SJCRH30 (cell line): ENCODE results near the gene CNTN5. TPM values are rescaled to one million over a fixed set of nuclear protein-coding genes. Genes with fewer than 3 reads are reported as not detected.

Source experiments
- DNase-seq, 2 experiments: peaks; one replicate each; pipeline ENCODE4 v3.0.0-alpha.2; 2015 to 2020
- H3K27ac ChIP-seq: fragments of 250-450 bp; sonication (Bioruptor Pico); 2 replicates; pipeline ENCODE4 v1.5.1; 2020; ENCODE audit warnings: mild to moderate bottlenecking, moderate library complexity
- H3K27me3 ChIP-seq: fragments of 250-450 bp; sonication (Bioruptor Pico); 2 replicates; pipeline ENCODE4 v1.5.1; 2020; ENCODE audit warnings: mild to moderate bottlenecking, moderate library complexity
- H3K36me3 ChIP-seq: fragments of 250-450 bp; sonication (Bioruptor Pico); 2 replicates; pipeline ENCODE4 v1.5.1; 2020; ENCODE audit warnings: mild to moderate bottlenecking, moderate library complexity
- H3K4me1 ChIP-seq: fragments of 250-450 bp; sonication (Bioruptor Pico); 2 replicates; pipeline ENCODE4 v1.5.1; 2020; ENCODE audit warnings: mild to moderate bottlenecking, moderate library complexity
- H3K4me3 ChIP-seq: fragments of 250-450 bp; sonication (Bioruptor Pico); 2 replicates; pipeline ENCODE4 v1.5.1; 2020; ENCODE audit warnings: mild to moderate bottlenecking, moderate library complexity
- H3K9me3 ChIP-seq: fragments of 250-450 bp; sonication (Bioruptor Pico); replicated peaks from 2 replicates; pipeline ENCODE4 v1.5.1; 2020; ENCODE audit warnings: mild to moderate bottlenecking, moderate library complexity
- total RNA-seq: library from RNA; depleted of rRNA; stranded (reverse); fragments of >200 nt; shearing (Covaris generic); gene quantifications from 2 replicates; pipeline ENCODE4 v1.2.3, GENCODE V29; 2014

CNTN5 gene
- total RNA-seq, 1 experiment from 2014 or later: 0.34 TPM

DNA sequence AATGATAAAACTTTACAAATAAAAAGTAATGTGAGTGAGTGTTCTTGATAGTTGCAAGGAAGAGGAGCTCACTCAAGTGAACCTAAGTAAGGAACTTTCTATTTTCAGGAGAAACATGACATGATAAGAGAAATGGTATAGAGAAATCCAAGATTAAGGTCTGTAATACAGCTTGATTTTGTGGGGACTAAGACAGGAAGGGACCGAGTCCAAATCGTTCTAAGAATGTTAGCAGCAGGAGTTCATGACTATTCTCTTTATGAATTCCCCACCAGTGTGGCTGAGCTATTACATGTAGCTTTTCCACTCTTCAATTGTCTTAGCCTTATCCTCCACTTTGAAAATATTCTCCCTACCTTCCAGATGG is 967.7 kb downstream of the CNTN5 start:
- no peak for DNase-seq
- Histone ChIP-seq H3K27ac (no peak overlapping the region), H3K4me1 (no peaks in the 10 kb centered on the region), H3K27me3 (no peaks in the 10 kb centered on the region), H3K36me3 (no peaks in the 10 kb centered on the region), H3K9me3 (no peaks in the 10 kb centered on the region), H3K4me3 (no peak overlapping the region)

DNA sequence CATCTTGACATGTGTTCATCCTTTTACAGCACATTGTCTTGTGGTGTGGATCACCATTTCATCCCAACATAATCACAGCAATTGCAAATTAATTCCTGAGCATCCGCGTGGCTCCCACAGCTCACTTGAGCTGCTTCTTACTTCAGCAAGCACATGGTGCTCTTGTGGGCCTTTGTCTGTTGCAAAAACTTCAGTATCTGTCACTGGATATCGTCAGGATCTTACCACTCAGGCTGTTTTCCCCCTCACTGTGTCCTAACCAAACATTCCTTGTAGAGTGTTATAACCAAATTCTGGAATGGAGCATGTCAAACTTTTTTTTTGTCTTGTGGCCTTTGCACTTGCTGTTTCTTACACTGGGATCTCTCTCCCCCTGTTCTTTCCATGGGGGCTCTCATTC is 983.2 kb downstream of the CNTN5 start:
- no peak for DNase-seq
- Histone ChIP-seq H3K4me3 (no peak overlapping the region), H3K9me3 (no peaks in the 10 kb centered on the region), H3K4me1 (no peaks in the 10 kb centered on the region), H3K27ac (no peak overlapping the region), H3K27me3 (no peaks in the 10 kb centered on the region), H3K36me3 (no peaks in the 10 kb centered on the region)

DNA sequence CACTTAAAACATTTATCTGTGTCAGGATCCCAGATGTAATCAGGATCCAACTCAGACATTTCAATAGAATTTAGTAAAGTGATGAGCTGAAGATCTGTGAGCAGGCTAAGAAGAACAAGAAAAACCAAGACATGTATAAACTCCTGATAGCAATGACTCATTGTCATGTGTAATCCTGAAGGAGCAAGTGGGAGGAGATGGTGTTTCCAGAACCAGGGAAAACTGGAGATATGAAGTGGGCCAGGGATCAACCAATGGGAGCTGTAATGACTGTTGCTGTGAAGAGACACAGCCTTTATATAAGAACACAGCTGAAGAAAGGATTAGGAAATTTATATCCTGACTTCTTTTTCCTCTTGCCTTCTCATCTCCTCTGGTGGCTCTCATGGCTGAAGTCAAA is 983.8 kb downstream of the CNTN5 start:
- Histone ChIP-seq H3K27me3 (no peaks in the 10 kb centered on the region), H3K9me3 (no peaks in the 10 kb centered on the region), H3K4me3 (no peak overlapping the region), H3K36me3 (no peaks in the 10 kb centered on the region), H3K27ac (no peak overlapping the region), H3K4me1 (no peaks in the 10 kb centered on the region)
- DNase-seq: no peak

DNA sequence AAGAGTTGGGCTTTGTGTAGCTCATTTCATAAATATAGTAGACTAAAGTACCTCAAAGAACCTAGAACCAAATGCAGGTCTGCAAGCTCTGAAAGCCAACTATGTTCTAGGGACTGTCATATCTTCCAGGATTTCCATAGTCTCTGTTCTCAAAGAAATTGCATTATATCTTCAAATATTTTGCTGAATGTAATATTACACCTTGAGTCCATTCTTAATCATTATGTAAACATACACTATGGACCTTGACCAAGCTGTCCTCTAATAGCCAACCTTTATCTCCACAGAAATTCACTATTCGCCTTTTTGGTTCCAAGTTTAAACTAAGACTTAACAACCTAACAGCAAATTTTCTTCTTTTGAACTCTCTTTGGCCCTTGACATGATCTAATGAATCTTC is 987.7 kb downstream of the CNTN5 start:
- Histone ChIP-seq H3K4me1 (no peaks in the 10 kb centered on the region), H3K27me3 (no peaks in the 10 kb centered on the region), H3K36me3 (no peaks in the 10 kb centered on the region), H3K9me3 (no peaks in the 10 kb centered on the region), H3K4me3 (no peak overlapping the region), H3K27ac (no peak overlapping the region)
- DNase-seq: no peak

DNA sequence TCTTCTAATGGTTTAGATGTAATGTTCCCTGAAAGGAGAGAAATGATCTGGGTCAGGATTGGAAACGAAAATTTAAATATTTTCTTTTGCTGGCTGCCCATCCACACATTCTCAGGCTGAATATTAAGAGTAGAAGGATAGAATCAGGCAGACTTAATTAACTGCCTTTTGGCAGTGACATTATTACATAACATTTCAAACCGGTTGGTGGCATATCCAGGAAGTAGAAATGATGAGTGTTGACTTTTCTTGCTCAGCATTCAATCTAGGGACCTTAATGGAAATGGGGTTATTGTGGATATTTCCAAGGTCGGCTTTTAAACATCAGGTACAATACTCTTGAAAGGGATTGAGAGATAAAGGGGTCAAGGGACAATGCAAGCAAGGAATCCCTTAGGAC is 989.0 kb downstream of the CNTN5 start:
- H3K36me3 ChIP-seq: no peaks in the 10 kb centered on the region
- H3K27me3 ChIP-seq: no peaks in the 10 kb centered on the region
- no peak overlapping the region for H3K4me3 ChIP-seq
- no peaks in the 10 kb centered on the region for H3K9me3 ChIP-seq
- DNase-seq: no peak
- H3K27ac ChIP-seq: no peak overlapping the region
- H3K4me1 ChIP-seq: no peaks in the 10 kb centered on the region

DNA sequence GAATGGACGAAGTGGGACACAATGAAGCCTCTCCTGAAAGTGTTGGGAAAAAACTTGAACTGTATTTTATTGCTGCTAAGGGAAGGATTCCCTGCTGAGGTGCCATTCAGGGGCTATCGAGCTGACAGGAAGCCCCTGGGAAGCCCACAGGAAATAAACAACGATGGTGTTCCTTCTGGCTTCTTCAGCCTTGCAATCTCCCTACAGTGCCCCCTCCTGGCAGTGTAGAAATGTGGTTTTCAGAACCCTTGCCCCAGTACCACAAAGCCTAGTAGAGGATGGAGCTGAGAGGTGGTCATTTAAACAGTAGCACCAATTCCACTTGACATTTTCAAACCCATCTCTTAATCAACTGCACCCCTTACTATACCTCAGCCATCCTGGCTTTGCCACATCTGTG is 989.6 kb downstream of the CNTN5 start:
- DNase-seq: peak in 1 of 2 experiments; percentile 13
- H3K36me3 ChIP-seq: no peaks in the 10 kb centered on the region
- no peak overlapping the region for H3K27ac ChIP-seq
- no peaks in the 10 kb centered on the region for H3K9me3 ChIP-seq
- no peaks in the 10 kb centered on the region for H3K27me3 ChIP-seq
- H3K4me3 ChIP-seq: no peak overlapping the region
- no peaks in the 10 kb centered on the region for H3K4me1 ChIP-seq

DNA sequence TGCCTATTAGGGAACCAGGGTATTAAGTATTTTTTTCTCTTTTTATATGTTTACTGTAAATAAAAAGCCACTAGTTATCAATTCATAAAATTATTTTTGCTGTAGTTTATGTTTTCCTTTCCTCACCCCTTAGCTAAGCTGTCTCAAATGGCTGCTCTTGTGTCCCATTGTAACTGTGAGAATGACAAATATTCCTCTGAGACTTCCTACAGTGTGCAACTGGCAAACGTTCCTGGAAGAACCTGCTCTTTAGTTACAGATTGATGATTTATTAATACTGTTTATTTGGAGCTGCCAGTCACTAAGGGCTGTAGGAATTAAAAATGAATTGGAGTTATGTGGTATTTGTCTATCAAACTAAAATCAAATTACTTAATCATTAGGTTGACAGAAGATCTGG is 990.9 kb downstream of the CNTN5 start:
- Histone ChIP-seq H3K9me3 (no peaks in the 10 kb centered on the region), H3K4me3 (no peak overlapping the region), H3K27me3 (no peaks in the 10 kb centered on the region), H3K36me3 (no peaks in the 10 kb centered on the region), H3K27ac (no peak overlapping the region), H3K4me1 (no peaks in the 10 kb centered on the region)
- DNase-seq: no peak

DNA sequence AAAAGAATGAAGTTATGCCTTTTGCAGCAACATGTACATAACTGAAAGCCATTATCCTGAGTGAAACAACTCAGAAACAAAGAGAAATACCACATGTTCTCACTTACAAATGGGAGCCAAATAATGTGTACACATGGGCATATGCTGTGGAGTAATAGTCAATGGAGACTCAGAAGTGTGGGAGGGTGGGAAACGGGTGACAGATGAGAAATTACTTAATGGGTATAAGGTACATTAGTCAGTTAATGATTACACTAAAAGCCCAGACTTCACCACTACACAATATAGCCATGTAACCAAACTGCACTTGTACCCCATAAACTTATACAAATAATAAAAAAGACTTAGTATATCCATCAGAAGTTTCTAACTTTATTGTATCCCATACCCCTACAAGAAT is 992.3 kb downstream of the CNTN5 start:
- H3K4me3 ChIP-seq: no peak overlapping the region
- H3K27ac ChIP-seq: no peak overlapping the region
- H3K4me1 ChIP-seq: no peaks in the 10 kb centered on the region
- H3K27me3 ChIP-seq: no peaks in the 10 kb centered on the region
- DNase-seq: no peak
- H3K36me3 ChIP-seq: no peaks in the 10 kb centered on the region
- H3K9me3 ChIP-seq: no peaks in the 10 kb centered on the region

DNA sequence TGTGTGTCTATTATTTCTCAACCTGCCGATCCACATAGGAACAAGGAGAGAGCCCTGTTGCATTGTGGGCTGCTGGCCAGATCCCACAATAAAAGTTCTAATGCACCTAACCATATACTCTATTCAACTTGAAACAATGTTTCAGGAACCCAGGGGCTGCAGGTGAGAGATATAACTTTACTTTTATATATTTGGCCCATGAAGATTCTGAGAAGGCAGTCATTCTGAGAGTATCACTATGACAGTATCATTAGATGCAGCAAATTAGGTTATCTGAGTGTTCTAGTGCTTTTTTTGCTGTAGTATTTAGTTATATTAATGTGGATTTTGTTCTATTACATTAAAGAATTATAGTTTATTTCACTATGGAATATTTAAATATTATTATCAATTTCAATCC is 1011.2 kb downstream of the CNTN5 start:
- no peak overlapping the region for H3K27ac ChIP-seq
- no peaks in the 10 kb centered on the region for H3K9me3 ChIP-seq
- no peaks in the 10 kb centered on the region for H3K4me1 ChIP-seq
- no peak overlapping the region for H3K4me3 ChIP-seq
- no peaks in the 10 kb centered on the region for H3K27me3 ChIP-seq
- no peak for DNase-seq
- H3K36me3 ChIP-seq: no peaks in the 10 kb centered on the region

DNA sequence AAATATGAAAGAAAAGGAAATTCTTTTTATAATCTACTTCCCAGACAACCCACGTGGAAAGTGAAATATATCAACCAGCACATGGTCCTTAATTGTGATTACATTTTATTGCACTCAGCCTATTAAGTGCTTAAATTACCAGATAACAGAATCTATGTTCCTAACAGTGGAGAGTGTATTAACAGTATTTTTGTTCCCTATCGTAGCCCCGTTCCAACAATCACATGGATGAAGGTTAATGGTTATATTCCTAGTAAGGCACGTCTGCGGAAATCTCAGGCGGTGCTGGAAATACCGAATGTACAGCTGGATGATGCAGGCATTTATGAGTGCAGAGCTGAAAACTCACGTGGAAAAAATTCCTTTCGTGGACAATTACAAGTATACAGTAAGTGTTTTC is 1040.3 kb downstream of the CNTN5 start:
- Histone ChIP-seq H3K27ac (no peak overlapping the region), H3K4me1 (no peaks in the 10 kb centered on the region), H3K27me3 (no peaks in the 10 kb centered on the region), H3K4me3 (no peak overlapping the region), H3K36me3 (no peaks in the 10 kb centered on the region), H3K9me3 (no peaks in the 10 kb centered on the region)
- no peak for DNase-seq

DNA sequence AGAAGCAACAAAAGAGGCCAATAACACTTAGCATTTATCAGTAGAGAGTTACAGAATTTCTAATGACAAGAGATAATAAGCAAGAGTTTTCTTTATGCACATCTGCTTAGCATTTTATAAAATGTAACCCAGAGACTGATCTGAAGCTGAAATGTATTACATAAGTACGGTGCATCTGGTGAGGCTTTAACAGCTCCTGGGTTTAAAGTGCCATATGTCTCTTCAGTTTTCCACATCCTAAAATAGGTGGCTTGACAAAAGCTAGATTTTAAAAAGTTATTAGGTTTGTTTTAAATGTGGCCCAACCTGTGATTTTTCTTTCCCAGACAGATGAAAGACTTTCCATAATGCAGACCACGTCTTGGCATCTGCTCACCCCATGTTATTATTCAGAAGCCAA is 1045.7 kb downstream of the CNTN5 start:
- Histone ChIP-seq H3K4me1 (no peaks in the 10 kb centered on the region), H3K4me3 (no peak overlapping the region), H3K27me3 (no peaks in the 10 kb centered on the region), H3K27ac (no peak overlapping the region), H3K36me3 (no peaks in the 10 kb centered on the region), H3K9me3 (no peaks in the 10 kb centered on the region)
- DNase-seq: no peak

DNA sequence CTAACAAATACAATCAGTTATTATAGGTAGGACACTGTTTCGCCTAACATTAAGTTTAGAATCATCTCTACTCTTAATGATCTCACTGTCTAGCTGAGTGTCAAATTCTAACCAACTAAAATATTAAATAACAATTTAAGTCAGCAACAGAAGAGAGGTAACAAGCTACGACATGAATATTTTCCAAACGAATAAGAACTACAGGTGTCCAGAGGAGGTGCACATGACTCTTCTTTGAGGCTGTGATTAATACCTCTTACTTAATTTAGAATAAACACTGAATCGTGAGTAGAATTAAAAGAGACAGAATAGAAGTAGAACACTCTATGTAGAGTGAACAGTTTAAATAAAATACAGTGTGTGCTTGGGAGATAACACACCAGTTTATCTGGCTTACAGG is 1047.4 kb downstream of the CNTN5 start:
- Histone ChIP-seq H3K9me3 (no peaks in the 10 kb centered on the region), H3K36me3 (no peaks in the 10 kb centered on the region), H3K27me3 (no peaks in the 10 kb centered on the region), H3K4me1 (no peaks in the 10 kb centered on the region), H3K4me3 (no peak overlapping the region), H3K27ac (no peak overlapping the region)
- DNase-seq: no peak

DNA sequence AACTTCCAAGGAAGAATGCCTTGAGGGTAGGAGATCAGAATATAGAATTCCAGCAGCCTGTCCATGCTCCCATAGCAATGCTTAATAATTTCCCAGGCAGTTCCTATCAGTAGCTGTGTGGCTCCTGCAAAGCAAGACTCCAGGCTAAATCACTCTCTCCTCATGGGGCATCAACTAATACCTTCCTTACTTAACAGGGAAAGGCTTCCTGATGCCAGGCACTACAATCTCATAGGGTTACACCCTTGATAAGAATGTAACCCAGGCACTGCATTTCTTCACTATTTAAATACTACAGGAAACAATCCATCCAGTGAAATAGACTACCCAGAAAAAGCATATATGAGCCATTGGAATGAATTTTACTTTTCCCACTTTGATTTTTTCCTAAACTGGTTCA is 1051.4 kb downstream of the CNTN5 start:
- no peak for DNase-seq
- Histone ChIP-seq H3K4me3 (no peak overlapping the region), H3K9me3 (no peaks in the 10 kb centered on the region), H3K27ac (no peak overlapping the region), H3K4me1 (no peaks in the 10 kb centered on the region), H3K27me3 (no peaks in the 10 kb centered on the region), H3K36me3 (no peaks in the 10 kb centered on the region)

DNA sequence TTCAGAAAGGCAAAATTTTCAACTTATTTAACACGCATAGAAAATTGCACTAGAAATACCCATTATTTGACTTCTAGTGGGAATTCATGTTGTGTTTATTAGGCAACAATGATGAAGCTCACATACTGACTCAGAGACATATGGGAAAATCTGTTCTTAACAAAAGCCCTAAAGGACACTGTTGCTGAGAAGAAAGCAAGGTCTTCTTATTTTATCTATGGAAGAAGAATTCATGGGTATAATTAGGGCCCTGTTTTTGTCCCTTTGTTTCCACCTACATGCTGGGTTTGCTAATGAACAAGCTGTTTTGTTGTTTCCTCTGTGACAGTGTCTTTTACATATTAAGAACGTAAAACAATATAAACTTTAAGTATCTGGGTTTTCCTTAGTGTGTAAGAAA is 1059.6 kb downstream of the CNTN5 start:
- Histone ChIP-seq H3K27me3 (no peaks in the 10 kb centered on the region), H3K4me1 (no peaks in the 10 kb centered on the region), H3K36me3 (no peaks in the 10 kb centered on the region), H3K27ac (no peak overlapping the region), H3K9me3 (no peaks in the 10 kb centered on the region), H3K4me3 (no peak overlapping the region)
- no peak for DNase-seq

DNA sequence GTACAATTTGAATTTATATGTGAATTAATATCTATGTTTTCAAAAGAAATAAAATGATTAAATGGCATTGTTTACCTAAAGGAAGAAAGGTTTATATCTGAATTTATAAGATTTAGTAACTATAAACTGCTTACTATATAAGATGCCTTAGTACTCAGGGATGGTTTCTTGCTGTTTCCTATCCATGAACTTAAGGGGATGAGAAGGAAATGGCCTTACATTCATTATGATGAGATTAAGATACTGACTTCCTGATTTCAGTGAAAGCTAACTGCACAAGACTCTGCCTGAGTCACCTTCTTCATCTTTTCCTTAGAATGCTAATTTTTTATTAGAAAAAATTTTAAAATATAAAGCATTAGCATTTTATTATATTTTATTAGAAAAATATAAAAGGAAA is 1060.1 kb downstream of the CNTN5 start:
- Histone ChIP-seq H3K9me3 (no peaks in the 10 kb centered on the region), H3K27me3 (no peaks in the 10 kb centered on the region), H3K4me3 (no peak overlapping the region), H3K36me3 (no peaks in the 10 kb centered on the region), H3K4me1 (no peaks in the 10 kb centered on the region), H3K27ac (no peak overlapping the region)
- DNase-seq: no peak

DNA sequence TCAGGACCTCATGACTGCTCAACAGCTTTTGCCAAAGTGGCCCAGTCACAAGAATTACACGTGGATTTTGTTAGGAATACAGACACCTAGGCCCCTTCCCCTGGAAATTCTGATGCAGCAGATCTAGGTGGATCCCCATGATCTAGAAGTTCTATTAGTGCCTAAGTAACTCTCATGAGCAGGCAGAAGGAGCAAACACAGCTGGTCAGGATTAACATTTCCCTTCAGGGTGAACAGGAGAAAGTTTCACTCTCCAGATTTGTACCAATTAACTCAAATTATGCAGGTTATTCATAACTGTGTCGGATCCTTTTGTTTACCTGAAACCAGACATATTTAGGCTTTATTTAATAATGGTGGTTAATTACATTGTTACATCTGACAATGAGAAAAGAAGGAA is 1072.9 kb downstream of the CNTN5 start:
- DNase-seq: no peak
- H3K27ac ChIP-seq: no peak overlapping the region
- H3K4me3 ChIP-seq: no peak overlapping the region
- no peaks in the 10 kb centered on the region for H3K27me3 ChIP-seq
- H3K36me3 ChIP-seq: no peaks in the 10 kb centered on the region
- no peaks in the 10 kb centered on the region for H3K9me3 ChIP-seq
- no peaks in the 10 kb centered on the region for H3K4me1 ChIP-seq
